Natural killer cell (primary cell): ENCODE measurements around the gene LAMC2. TPM values are rescaled to one million over a fixed set of nuclear protein-coding genes. Genes with fewer than 3 reads are reported as not detected.

Experiments used
- ATAC-seq, 3 donors: fragments of 150-1000 bp in 2 of 3; fragments of 200-7000 bp in 1 of 3; cut with Tn5 transposase; 1 replicate in 1 of 3; 2 replicates in 2 of 3; pipeline ENCODE4 v1.10.0; 2021; ENCODE audit warnings: mild to moderate bottlenecking in 2 of 3, moderate library complexity in 2 of 3
- DNase-seq, 2 donors: peaks; one replicate each; pipeline versions ENCODE4 v3.0.0 to v3.0.0-alpha.2; 2013 to 2021; ENCODE audit warnings: mixed read lengths in 1 of 2
- H3K27ac ChIP-seq: one replicate; pipeline ENCODE4 v1.5.1; 2013; ENCODE audit warnings: mild to moderate bottlenecking, low read length
- H3K27me3 ChIP-seq: one replicate; pipeline ENCODE4 v1.6.1; 2013; ENCODE audit warnings: low read length; ENCODE audit not compliant: control insufficient read depth, insufficient read depth
- H3K36me3 ChIP-seq: one replicate; pipeline ENCODE4 v1.6.1; 2013; ENCODE audit warnings: low read length; ENCODE audit not compliant: control insufficient read depth, insufficient read depth
- H3K4me1 ChIP-seq: one replicate; pipeline ENCODE4 v1.6.1; 2013; ENCODE audit warnings: low read length; ENCODE audit not compliant: control insufficient read depth, insufficient read depth
- H3K4me3 ChIP-seq: one replicate; pipeline ENCODE4 v1.5.1; 2013; ENCODE audit warnings: low read length
- H3K9me3 ChIP-seq: one replicate; pipeline ENCODE4 v1.6.1; 2013; ENCODE audit warnings: low read length; ENCODE audit not compliant: control insufficient read depth, insufficient read depth
- H3K27ac Mint-ChIP-seq, 2 donors: one replicate each; pipeline ENCODE4 v1.8.0; 2022; ENCODE audit warnings: mild to moderate bottlenecking in 2 of 2, mixed read lengths in 2 of 2, moderate library complexity in 1 of 2
- H3K27me3 Mint-ChIP-seq, 2 donors: one replicate each; pipeline ENCODE4 v1.8.0; 2022; ENCODE audit warnings: low read depth in 2 of 2, mixed read lengths in 2 of 2
- H3K36me3 Mint-ChIP-seq: one replicate; pipeline ENCODE4 v1.8.0; 2022; ENCODE audit warnings: mixed read lengths
- H3K4me1 Mint-ChIP-seq, 2 donors: one replicate each; pipeline ENCODE4 v1.8.0; 2022; ENCODE audit warnings: mixed read lengths in 2 of 2
- H3K4me3 Mint-ChIP-seq: one replicate; pipeline ENCODE4 v1.8.0; 2022; ENCODE audit warnings: mild to moderate bottlenecking, moderate library complexity, mixed read lengths
- H3K9me3 Mint-ChIP-seq, 2 donors: one replicate each; pipeline ENCODE4 v1.8.0; 2022; ENCODE audit warnings: mixed read lengths in 2 of 2
- WGBS: methylation state at CpG from one replicate; pipeline ENCODE4 v1.1.7; 2013; ENCODE audit warnings: missing lambda C conversion rate; ENCODE audit not compliant: insufficient coverage; 5-methylcytosine and 5-hydroxymethylcytosine counted together
- intact Hi-C: fragments of 100-400 bp; cut with micrococcal nuclease; formaldehyde crosslinking; loops from one replicate; pipeline ENCODE4 v1.14.2; 2022
- total RNA-seq, 4 donors: library from RNA; stranded (reverse); fragments of 120-200 nt in 1 of 4; gene quantifications; one replicate each; pipeline versions ENCODE4 v1.2.3 to v1.2.4, GENCODE V29; 2013 to 2022
- TF ChIP-seq, protein P1 (sequence below): fragments of 200-600 bp; IDR thresholded peaks from one replicate; pipeline ENCODE4 v1.8.0; 2022; ENCODE audit warnings: antibody characterized with exemption

LAMC2 gene
- total RNA-seq, 3 donors from 2014 or later (not counting 1 experiment from before 2014, with no cell fraction given), result not detected

DNA sequence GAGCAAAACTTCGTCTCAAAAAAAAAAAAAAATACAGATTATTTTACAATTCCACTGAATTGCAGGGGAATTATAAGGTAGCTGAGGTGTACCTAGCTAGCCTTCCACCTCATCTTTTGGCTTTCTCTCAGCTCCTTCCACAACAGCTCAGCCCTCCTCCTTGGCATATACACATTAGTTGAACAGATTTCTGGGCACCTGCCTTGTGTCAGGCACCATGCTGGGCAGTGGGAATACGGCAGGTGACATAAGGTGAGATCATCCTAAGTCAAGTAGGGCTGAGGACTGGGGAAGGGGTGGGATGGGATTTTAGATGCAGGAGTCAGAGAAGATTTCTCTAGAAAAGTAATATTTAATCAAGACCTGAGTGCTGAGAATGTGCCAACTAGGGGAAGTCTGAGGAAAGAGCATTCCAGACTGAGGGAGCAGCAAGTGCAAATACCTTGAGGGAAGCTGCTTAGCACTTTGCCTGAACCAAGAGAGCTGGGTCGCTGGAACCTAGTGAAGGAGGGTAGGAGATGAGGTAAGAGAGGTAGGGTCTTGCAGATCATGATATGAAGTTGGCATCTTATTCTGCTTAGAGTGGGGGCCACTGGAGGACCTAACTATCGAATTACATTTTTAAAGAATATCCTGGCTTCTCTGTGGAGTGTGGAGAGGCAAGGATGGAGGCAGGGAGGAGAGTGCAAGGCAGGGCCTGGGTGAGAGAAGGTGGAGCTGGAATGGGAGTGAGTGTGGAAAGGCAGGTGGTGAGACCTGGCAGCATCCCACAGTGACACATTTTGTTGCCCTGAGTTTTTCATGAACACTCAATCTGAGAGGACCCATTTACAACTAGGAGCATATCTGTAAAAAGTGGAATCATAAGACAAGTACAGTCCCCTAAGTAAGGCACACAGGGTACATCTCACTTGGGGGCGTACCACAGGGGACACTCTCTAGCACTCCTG is 28.2 kb downstream of the LAMC2 start:
- H3K27ac Mint-ChIP-seq, result no peak overlapping the region
- H3K27me3 Mint-ChIP-seq, result peaks cover 12 to 24% of the 10 kb centered on the region in 2 donors
- Histone ChIP-seq H3K36me3 (no peaks in the 10 kb centered on the region), H3K4me3 (no peak overlapping the region), H3K27ac (no peak overlapping the region), H3K27me3 (peaks cover 3% of the 10 kb centered on the region), H3K9me3 (no peaks in the 10 kb centered on the region), H3K4me1 (peaks cover 3% of the 10 kb centered on the region)
- no peaks in the 10 kb centered on the region for H3K9me3 Mint-ChIP-seq
- no peak overlapping the region for H3K4me3 Mint-ChIP-seq
- 90% methylated on average over 4 of the region's 5 CpGs for WGBS
- ATAC-seq (no peak), DNase-seq (no peak)
- intact Hi-C loops, result no loop called here
- TF ChIP-seq, protein P1, sequence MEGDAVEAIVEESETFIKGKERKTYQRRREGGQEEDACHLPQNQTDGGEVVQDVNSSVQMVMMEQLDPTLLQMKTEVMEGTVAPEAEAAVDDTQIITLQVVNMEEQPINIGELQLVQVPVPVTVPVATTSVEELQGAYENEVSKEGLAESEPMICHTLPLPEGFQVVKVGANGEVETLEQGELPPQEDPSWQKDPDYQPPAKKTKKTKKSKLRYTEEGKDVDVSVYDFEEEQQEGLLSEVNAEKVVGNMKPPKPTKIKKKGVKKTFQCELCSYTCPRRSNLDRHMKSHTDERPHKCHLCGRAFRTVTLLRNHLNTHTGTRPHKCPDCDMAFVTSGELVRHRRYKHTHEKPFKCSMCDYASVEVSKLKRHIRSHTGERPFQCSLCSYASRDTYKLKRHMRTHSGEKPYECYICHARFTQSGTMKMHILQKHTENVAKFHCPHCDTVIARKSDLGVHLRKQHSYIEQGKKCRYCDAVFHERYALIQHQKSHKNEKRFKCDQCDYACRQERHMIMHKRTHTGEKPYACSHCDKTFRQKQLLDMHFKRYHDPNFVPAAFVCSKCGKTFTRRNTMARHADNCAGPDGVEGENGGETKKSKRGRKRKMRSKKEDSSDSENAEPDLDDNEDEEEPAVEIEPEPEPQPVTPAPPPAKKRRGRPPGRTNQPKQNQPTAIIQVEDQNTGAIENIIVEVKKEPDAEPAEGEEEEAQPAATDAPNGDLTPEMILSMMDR, result no peak
- H3K4me1 Mint-ChIP-seq, result no peaks in the 10 kb centered on the region
- no peaks in the 10 kb centered on the region for H3K36me3 Mint-ChIP-seq

DNA sequence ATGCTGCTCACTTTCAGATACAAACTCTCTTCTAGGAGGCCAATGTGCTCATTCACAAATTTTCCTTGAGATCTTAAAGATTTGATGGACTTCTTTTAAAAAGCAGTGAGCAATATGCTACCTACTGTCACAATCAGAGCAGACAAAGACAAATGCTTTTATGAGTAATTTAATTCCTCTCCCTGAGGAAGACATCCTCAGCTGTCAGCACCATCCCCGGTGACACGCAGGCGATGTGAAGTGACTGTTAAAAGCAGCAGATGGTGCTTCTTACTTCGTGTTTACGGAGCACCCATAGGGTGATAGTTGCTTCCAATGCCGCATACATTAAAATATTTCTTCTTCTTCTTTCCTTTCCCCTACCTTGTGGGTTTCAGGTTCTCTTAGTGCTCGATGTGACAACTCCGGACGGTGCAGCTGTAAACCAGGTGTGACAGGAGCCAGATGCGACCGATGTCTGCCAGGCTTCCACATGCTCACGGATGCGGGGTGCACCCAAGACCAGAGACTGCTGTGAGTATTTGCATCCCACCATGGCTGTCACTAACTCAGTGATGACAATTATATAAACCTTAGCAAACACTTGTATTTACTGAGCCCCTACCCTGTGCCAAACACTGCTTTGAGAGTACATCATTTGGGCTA is 29.1 kb downstream of the LAMC2 start:
- whole genome bisulfite sequencing, result 78% methylated on average over 13 of the region's 13 CpGs
- TF ChIP-seq, protein P1, result no peak
- Mint-ChIP-seq H3K4me3 (no peak overlapping the region), H3K4me1 (no peaks in the 10 kb centered on the region), H3K27ac (no peak overlapping the region), H3K36me3 (no peaks in the 10 kb centered on the region), H3K27me3 (peaks cover 15 to 24% of the 10 kb centered on the region in 2 donors), H3K9me3 (no peaks in the 10 kb centered on the region)
- no peak for DNase-seq
- ATAC-seq, result no peak
- peaks cover 3% of the 10 kb centered on the region for H3K4me1 ChIP-seq
- intact Hi-C loops, result no loop called here
- no peaks in the 10 kb centered on the region for H3K36me3 ChIP-seq
- no peaks in the 10 kb centered on the region for H3K9me3 ChIP-seq
- H3K27me3 ChIP-seq, result peaks cover 3% of the 10 kb centered on the region
- no peak overlapping the region for H3K4me3 ChIP-seq
- H3K27ac ChIP-seq, result no peak overlapping the region

DNA sequence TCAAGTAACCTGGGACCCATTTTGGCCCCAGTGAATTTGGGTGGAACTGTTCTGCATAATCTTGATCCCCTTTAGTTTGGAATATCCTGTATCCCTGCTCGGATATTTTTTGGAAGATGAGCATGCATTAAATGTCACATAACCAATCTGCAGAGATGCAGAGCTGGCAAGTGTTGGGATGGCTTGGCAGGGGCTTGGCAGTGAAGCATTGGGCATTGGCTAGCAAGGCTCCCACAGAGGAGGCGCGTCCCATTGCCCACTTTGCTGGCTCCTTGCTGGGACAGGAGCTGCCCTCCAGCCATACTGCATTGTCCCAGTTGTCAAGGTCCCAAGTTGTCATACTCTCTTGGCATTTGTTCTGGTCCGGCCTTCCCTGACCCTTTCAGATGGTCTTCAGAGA is 29.9 kb downstream of the LAMC2 start:
- peaks cover 15 to 24% of the 10 kb centered on the region in 2 donors for H3K27me3 Mint-ChIP-seq
- no peak overlapping the region for H3K4me3 ChIP-seq
- no peak for ATAC-seq
- H3K4me1 Mint-ChIP-seq, result no peaks in the 10 kb centered on the region
- TF ChIP-seq, protein P1, result no peak
- no peaks in the 10 kb centered on the region for H3K9me3 ChIP-seq
- H3K4me1 ChIP-seq, result peaks cover 3% of the 10 kb centered on the region
- H3K27me3 ChIP-seq, result peaks cover 3% of the 10 kb centered on the region
- H3K27ac Mint-ChIP-seq, result no peak overlapping the region
- no peaks in the 10 kb centered on the region for H3K36me3 ChIP-seq
- intact Hi-C loops, result no loop called here
- H3K4me3 Mint-ChIP-seq, result no peak overlapping the region
- no peaks in the 10 kb centered on the region for H3K9me3 Mint-ChIP-seq
- H3K27ac ChIP-seq, result no peak overlapping the region
- no peak for DNase-seq
- no peaks in the 10 kb centered on the region for H3K36me3 Mint-ChIP-seq
- 87% methylated on average over 4 of the region's 4 CpGs for WGBS
